OCI-LY1 (cell line): ENCODE results near the gene TESK2.

Experiments
- EZH2 ChIP-seq: fragments of 200-600 bp; sonication (generic), shearing (Covaris generic); IDR thresholded peaks from 2 replicates; pipeline ENCODE4 v1.8.0; 2017; ENCODE audit warnings: borderline replicate concordance, mixed run types, mild to moderate bottlenecking, antibody characterized with exemption, low read length, moderate library complexity, mixed read lengths
- TF ChIP-seq, protein P1 (sequence below): fragments of 200-600 bp; sonication (generic), shearing (Covaris generic); IDR thresholded peaks from 2 replicates; pipeline ENCODE4 v1.5.1; 2017; ENCODE audit warnings: mild to moderate bottlenecking, antibody characterized with exemption, low read length, moderate library complexity, mixed read lengths

GRCh38 chr1:45348609-45348965 lies 142.4 kb downstream of the TESK2 start:
- TF ChIP-seq, protein P1, sequence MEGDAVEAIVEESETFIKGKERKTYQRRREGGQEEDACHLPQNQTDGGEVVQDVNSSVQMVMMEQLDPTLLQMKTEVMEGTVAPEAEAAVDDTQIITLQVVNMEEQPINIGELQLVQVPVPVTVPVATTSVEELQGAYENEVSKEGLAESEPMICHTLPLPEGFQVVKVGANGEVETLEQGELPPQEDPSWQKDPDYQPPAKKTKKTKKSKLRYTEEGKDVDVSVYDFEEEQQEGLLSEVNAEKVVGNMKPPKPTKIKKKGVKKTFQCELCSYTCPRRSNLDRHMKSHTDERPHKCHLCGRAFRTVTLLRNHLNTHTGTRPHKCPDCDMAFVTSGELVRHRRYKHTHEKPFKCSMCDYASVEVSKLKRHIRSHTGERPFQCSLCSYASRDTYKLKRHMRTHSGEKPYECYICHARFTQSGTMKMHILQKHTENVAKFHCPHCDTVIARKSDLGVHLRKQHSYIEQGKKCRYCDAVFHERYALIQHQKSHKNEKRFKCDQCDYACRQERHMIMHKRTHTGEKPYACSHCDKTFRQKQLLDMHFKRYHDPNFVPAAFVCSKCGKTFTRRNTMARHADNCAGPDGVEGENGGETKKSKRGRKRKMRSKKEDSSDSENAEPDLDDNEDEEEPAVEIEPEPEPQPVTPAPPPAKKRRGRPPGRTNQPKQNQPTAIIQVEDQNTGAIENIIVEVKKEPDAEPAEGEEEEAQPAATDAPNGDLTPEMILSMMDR, result no peak
- no peak for TF ChIP-seq EZH2
